Measurements from ENCODE around the gene SCAMP2. TPM values are rescaled to one million over a fixed set of nuclear protein-coding genes. Genes with fewer than 3 reads are reported as not detected.

SCAMP2 gene
- total RNA-seq, 1 experiment from 2014 or later = 55.8 TPM

GRCh38 chr15:74822233-74822632 lies 50.9 kb downstream of the SCAMP2 start:
- H3K9me2 ChIP-seq (ENCODE audit: insufficient read depth) = no peaks in the 10 kb centered on the region
- ChIA-PET CTCF (no interaction called here), POLR2A (no interaction called here), RAD21 (ENCODE audit: low non-redundant PET in 1 of 2, low total read pairs in 2 of 2, uncharacterized antibody in 2 of 2, unreplicated experiment in 2 of 2) (no interaction called here)
- DNase-seq (ENCODE audit: low read depth, low spot score) (no peak), ATAC-seq (no peak)
- BruUV-seq (replicated peaks) = no TSS peak
- H3K4me3 ChIP-seq (replicated peaks in 1 of 2; ENCODE audit: low read depth in 1 of 2, low read length in 2 of 2) = no peak overlapping the region
- H3K27me3 ChIP-seq (ENCODE audit: insufficient read depth, low read length) = peaks cover 5% of the 10 kb centered on the region; the same call in 1 of the 2 replicates
- no peaks in the 10 kb centered on the region for H3K79me2 ChIP-seq (ENCODE audit: insufficient read depth, low read length)
- H3K4me1 ChIP-seq (ENCODE audit: control insufficient read depth in 1 of 2, insufficient read depth in 2 of 2, low read length in 2 of 2) = peaks cover 14 to 23% of the 10 kb centered on the region in 2 experiments
- H2AFZ ChIP-seq (ENCODE audit: low read depth, low read length, poor library complexity, severe bottlenecking) = no peak overlapping the region
- intact Hi-C loops (cut with micrococcal nuclease) = no loop called here
- no peaks in the 10 kb centered on the region for H4K20me1 ChIP-seq (ENCODE audit: insufficient read depth)
- H3K27ac ChIP-seq (ENCODE audit: low read depth, low read length) = no peak overlapping the region
- H3K4me2 ChIP-seq (ENCODE audit: low read length) = no peak overlapping the region
- TF ChIP-seq SP1 (IDR thresholded peaks at IDR 0.05; ENCODE audit: low read depth) = no peak
- no peak for TF ChIP-seq MAX (IDR thresholded peaks at IDR 0.05)
- no peak for TF ChIP-seq CEBPB (IDR thresholded peaks at IDR 0.05; ENCODE audit: low read depth)
- TF ChIP-seq EGR1 (IDR thresholded peaks at IDR 0.05; ENCODE audit: low read depth) = no peak
- no peak for TF ChIP-seq RAD21 (IDR thresholded peaks at IDR 0.05; ENCODE audit: low read depth)
- TF ChIP-seq POLR2AphosphoS5 (IDR thresholded peaks at IDR 0.05; ENCODE audit: low read depth, low read length) = no peak
- TF ChIP-seq FOSL1 (IDR thresholded peaks at IDR 0.05; ENCODE audit: low read depth) = no peak
- no peak for TF ChIP-seq EZH2phosphoT487 (IDR thresholded peaks at IDR 0.05; ENCODE audit: borderline replicate concordance)
- TF ChIP-seq TCF7L2 (IDR thresholded peaks at IDR 0.05; ENCODE audit: borderline replicate concordance, extremely low read depth, insufficient read depth, insufficient read length) = no peak
- H3K36me3 ChIP-seq (ENCODE audit: control insufficient read depth in 1 of 2, insufficient read depth in 2 of 2, low read length in 2 of 2) = no peaks in the 10 kb centered on the region
- H3K9me3 ChIP-seq (ENCODE audit: control insufficient read depth in 1 of 2, insufficient read depth in 1 of 2, low read depth in 1 of 2, low read length in 2 of 2) = no peaks in the 10 kb centered on the region
- H3K9ac ChIP-seq (ENCODE audit: low read length) = no peak overlapping the region

DNA sequence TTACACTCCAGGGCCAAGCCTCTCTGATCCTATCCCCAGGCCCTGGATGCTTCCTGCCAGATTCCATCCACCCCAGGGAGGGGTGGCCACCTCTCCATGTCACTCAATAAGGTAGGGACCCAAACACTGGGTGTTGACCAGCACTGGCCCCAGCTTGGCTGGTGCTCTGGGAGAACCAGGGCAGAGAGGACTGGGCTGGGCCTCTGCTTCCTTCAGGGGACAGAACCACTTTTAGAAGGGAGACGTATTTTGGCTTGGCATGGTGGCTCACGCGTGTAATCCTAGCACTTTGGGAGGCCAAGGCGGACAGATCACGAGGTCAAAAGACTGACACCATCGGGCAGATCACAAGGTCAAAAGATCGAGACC lies 51.4 kb downstream of the SCAMP2 start:
- Histone ChIP-seq H4K20me1 (ENCODE audit: insufficient read depth) (no peaks in the 10 kb centered on the region), H3K9me2 (ENCODE audit: insufficient read depth) (no peaks in the 10 kb centered on the region), H3K36me3 (ENCODE audit: control insufficient read depth in 1 of 2, insufficient read depth in 2 of 2, low read length in 2 of 2) (no peaks in the 10 kb centered on the region), H3K4me1 (ENCODE audit: control insufficient read depth in 1 of 2, insufficient read depth in 2 of 2, low read length in 2 of 2) (peaks cover 14 to 28% of the 10 kb centered on the region in 2 experiments), H3K9me3 (ENCODE audit: control insufficient read depth in 1 of 2, insufficient read depth in 1 of 2, low read depth in 1 of 2, low read length in 2 of 2) (no peaks in the 10 kb centered on the region), H3K4me3 (replicated peaks in 1 of 2; ENCODE audit: low read depth in 1 of 2, low read length in 2 of 2) (no peak overlapping the region), H3K27ac (ENCODE audit: low read depth, low read length) (no peak overlapping the region), H3K79me2 (ENCODE audit: insufficient read depth, low read length) (no peaks in the 10 kb centered on the region), H3K9ac (ENCODE audit: low read length) (no peak overlapping the region), H3K4me2 (ENCODE audit: low read length) (no peak overlapping the region), H3K27me3 (ENCODE audit: insufficient read depth, low read length) (peaks cover under 1% of the 10 kb centered on the region; the same call in 1 of the 2 replicates), H2AFZ (ENCODE audit: low read depth, low read length, poor library complexity, severe bottlenecking) (no peak overlapping the region)
- ChIA-PET CTCF (no interaction called here), POLR2A (no interaction called here), RAD21 (ENCODE audit: low non-redundant PET in 1 of 2, low total read pairs in 2 of 2, uncharacterized antibody in 2 of 2, unreplicated experiment in 2 of 2) (no interaction called here)
- intact Hi-C loops (cut with micrococcal nuclease) = no loop called here
- BruUV-seq (replicated peaks) = no TSS peak
- ATAC-seq (no peak), DNase-seq (ENCODE audit: low read depth, low spot score) (no peak)
- TF ChIP-seq, protein P1, sequence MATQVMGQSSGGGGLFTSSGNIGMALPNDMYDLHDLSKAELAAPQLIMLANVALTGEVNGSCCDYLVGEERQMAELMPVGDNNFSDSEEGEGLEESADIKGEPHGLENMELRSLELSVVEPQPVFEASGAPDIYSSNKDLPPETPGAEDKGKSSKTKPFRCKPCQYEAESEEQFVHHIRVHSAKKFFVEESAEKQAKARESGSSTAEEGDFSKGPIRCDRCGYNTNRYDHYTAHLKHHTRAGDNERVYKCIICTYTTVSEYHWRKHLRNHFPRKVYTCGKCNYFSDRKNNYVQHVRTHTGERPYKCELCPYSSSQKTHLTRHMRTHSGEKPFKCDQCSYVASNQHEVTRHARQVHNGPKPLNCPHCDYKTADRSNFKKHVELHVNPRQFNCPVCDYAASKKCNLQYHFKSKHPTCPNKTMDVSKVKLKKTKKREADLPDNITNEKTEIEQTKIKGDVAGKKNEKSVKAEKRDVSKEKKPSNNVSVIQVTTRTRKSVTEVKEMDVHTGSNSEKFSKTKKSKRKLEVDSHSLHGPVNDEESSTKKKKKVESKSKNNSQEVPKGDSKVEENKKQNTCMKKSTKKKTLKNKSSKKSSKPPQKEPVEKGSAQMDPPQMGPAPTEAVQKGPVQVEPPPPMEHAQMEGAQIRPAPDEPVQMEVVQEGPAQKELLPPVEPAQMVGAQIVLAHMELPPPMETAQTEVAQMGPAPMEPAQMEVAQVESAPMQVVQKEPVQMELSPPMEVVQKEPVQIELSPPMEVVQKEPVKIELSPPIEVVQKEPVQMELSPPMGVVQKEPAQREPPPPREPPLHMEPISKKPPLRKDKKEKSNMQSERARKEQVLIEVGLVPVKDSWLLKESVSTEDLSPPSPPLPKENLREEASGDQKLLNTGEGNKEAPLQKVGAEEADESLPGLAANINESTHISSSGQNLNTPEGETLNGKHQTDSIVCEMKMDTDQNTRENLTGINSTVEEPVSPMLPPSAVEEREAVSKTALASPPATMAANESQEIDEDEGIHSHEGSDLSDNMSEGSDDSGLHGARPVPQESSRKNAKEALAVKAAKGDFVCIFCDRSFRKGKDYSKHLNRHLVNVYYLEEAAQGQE (IDR thresholded peaks at IDR 0.05; ENCODE audit: low read depth) = no peak
- no peak for TF ChIP-seq MAX (IDR thresholded peaks at IDR 0.05)
- no peak for TF ChIP-seq RAD21 (IDR thresholded peaks at IDR 0.05; ENCODE audit: low read depth)
- no peak for TF ChIP-seq ELF1 (IDR thresholded peaks at IDR 0.05; ENCODE audit: borderline replicate concordance, low read depth)
- TF ChIP-seq TCF7L2 (IDR thresholded peaks at IDR 0.05; ENCODE audit: borderline replicate concordance, extremely low read depth, insufficient read depth, insufficient read length) = no peak
- no peak for TF ChIP-seq SRF (IDR thresholded peaks at IDR 0.05; ENCODE audit: low read depth)
- TF ChIP-seq SIN3A (IDR thresholded peaks at IDR 0.05; ENCODE audit: low read depth) = no peak
- no peak for TF ChIP-seq FOSL1 (IDR thresholded peaks at IDR 0.05; ENCODE audit: low read depth)
- TF ChIP-seq POLR2A (IDR thresholded peaks at IDR 0.05; ENCODE audit: borderline replicate concordance, extremely low read depth, insufficient read depth, insufficient read length) = no peak
- TF ChIP-seq EZH2phosphoT487 (IDR thresholded peaks at IDR 0.05; ENCODE audit: borderline replicate concordance) = no peak
- no peak for TF ChIP-seq SP1 (IDR thresholded peaks at IDR 0.05; ENCODE audit: low read depth)

Data from HCT116 (cell line).